GM21576 (cell line): ENCODE measurements around the gene GOLGA8J.
"Not testable (repeated sequence)": the region's sequence is repeated elsewhere in the genome, so short reads cannot be mapped to it uniquely, and the experiment has no call there.

Experiments used
- ATAC-seq: cut with Tn5 transposase; IDR thresholded peaks from one replicate; pipeline ENCODE4 v1.9.1; 2021; ENCODE audit warnings: mild to moderate bottlenecking, moderate library complexity; ENCODE audit not compliant: unreplicated experiment

Gene GOLGA8J

GRCh38 chr15:30072630-30073029, 10.1 kb upstream of the GOLGA8J start:
- no peak for ATAC-seq

- ATAC-seq, result no peak
These were observed 8.8 kb upstream of the GOLGA8J start for GRCh38 chr15:30073915-30074314.

- not testable (repeated sequence) for ATAC-seq
These were observed 1.9 kb upstream of the GOLGA8J start for GRCh38 chr15:30080816-30081215.

GRCh38 chr15:30097827-30098226, 15.1 kb downstream of the GOLGA8J start:
- not testable (repeated sequence) for ATAC-seq

GRCh38 chr15:30102890-30103289, 20.1 kb downstream of the GOLGA8J start:
- not testable (repeated sequence) for ATAC-seq

- not testable (repeated sequence) for ATAC-seq
These were observed 21.3 kb downstream of the GOLGA8J start for GRCh38 chr15:30103941-30104507.

- not testable (repeated sequence) for ATAC-seq
These were observed 27.8 kb downstream of the GOLGA8J start for GRCh38 chr15:30110591-30110990.

GRCh38 chr15:30130066-30130465, 47.3 kb downstream of the GOLGA8J start:
- not testable (repeated sequence) for ATAC-seq

- ATAC-seq, result not testable (repeated sequence)
These were observed 52.0 kb downstream of the GOLGA8J start, which contains the start of gene GOLGA8T for GRCh38 chr15:30134751-30135150. Gene GOLGA8T, plus strand, starts transcription at chr15:30135051. Its CDS starts 98 bp downstream, at chr15:30135149.
